SK-N-SH (cell line): ENCODE results near the gene PCNX1.

Source experiments
- NRF1 ChIP-seq: IDR thresholded peaks from 2 replicates; pipeline ENCODE4 v1.6.1; 2012; ENCODE audit warnings: low read depth, mild to moderate bottlenecking, low read length
- REST ChIP-seq: IDR thresholded peaks from 2 replicates; pipeline ENCODE4 v1.6.1; 2012; ENCODE audit warnings: mild to moderate bottlenecking, low read depth, low read length, moderate library complexity
- SIN3A ChIP-seq: IDR thresholded peaks from 2 replicates; pipeline ENCODE4 v1.6.1; 2012; ENCODE audit warnings: low read depth, mild to moderate bottlenecking, low read length, moderate library complexity, borderline replicate concordance
- USF2 ChIP-seq: fragments of 150-350 bp; IDR thresholded peaks from 2 replicates; pipeline ENCODE4 v1.6.1; 2017; ENCODE audit warnings: antibody characterized with exemption, low read length, low read depth, borderline replicate concordance
- TF ChIP-seq, protein P1 (sequence below): fragments of 200-600 bp; sonication (generic); IDR thresholded peaks from 2 replicates; pipeline ENCODE4 v1.6.1; 2017; ENCODE audit warnings: antibody characterized with exemption, mild to moderate bottlenecking, moderate library complexity

GRCh38 chr14:71005076-71005475 is 97.8 kb downstream of the PCNX1 start:
- TF ChIP-seq REST (no peak), USF2 (no peak), NRF1 (no peak), SIN3A (no peak)
- TF ChIP-seq, protein P1, sequence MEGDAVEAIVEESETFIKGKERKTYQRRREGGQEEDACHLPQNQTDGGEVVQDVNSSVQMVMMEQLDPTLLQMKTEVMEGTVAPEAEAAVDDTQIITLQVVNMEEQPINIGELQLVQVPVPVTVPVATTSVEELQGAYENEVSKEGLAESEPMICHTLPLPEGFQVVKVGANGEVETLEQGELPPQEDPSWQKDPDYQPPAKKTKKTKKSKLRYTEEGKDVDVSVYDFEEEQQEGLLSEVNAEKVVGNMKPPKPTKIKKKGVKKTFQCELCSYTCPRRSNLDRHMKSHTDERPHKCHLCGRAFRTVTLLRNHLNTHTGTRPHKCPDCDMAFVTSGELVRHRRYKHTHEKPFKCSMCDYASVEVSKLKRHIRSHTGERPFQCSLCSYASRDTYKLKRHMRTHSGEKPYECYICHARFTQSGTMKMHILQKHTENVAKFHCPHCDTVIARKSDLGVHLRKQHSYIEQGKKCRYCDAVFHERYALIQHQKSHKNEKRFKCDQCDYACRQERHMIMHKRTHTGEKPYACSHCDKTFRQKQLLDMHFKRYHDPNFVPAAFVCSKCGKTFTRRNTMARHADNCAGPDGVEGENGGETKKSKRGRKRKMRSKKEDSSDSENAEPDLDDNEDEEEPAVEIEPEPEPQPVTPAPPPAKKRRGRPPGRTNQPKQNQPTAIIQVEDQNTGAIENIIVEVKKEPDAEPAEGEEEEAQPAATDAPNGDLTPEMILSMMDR = no peak
